ENCODE results near the gene MTRF1. TPM values are rescaled to one million over a fixed set of nuclear protein-coding genes. Genes with fewer than 3 reads are reported as not detected.

Gene MTRF1
- total and polyA plus RNA-seq, 2 of the 8 experiments (the other 6 are each of a cell fraction or from before 2014, with no cell fraction given) = 8.0 to 19.2 TPM

DNA sequence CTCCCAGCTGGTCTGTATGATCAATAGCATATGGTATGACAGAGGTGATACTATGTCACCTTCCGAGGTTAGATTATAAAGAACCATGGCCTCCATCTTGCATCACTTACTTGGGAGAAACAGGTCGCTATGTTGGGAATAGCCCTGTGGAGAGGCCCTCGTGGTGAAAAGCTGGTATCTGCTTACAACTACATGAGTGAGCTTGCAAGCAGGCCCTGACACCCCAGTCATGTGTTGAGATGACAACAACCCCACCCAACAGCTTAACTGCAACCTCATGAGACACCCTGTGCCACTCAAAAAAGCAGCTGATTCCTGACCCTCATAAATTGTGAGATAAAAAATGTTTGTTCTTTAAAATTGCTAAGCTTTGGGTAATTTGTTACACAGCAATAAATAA, 18.8 kb downstream of the MTRF1 start (continued):
- TF ChIP-seq BCL11A (IDR thresholded peaks at IDR 0.05; ENCODE audit: low read depth in 2 of 2, low read length in 2 of 2) (no peak), EGR1 (IDR thresholded peaks at IDR 0.05; ENCODE audit: borderline replicate concordance, low read depth, low read length) (no peak), RFX5 (IDR thresholded peaks at IDR 0.05; ENCODE audit: borderline replicate concordance, low read depth, low read length) (no peak), SIN3A (conservative IDR thresholded peaks at IDR 0.05 in 1 of 2, IDR thresholded peaks at IDR 0.05 in 1 of 2; ENCODE audit: low read depth in 1 of 2, low read length in 2 of 2) (no peak), KDM1A (IDR thresholded peaks at IDR 0.05; ENCODE audit: borderline replicate concordance, low read length) (no peak)

All from H1 (cell line).